HG03575 (cell line): ENCODE data around the gene MICU1.
"Not testable (repeated sequence)": the region's sequence is repeated elsewhere in the genome, so short reads cannot be mapped to it uniquely, and the experiment has no call there.

Source experiments
- ATAC-seq: cut with Tn5 transposase; IDR thresholded peaks from one replicate; pipeline ENCODE4 v1.9.1; 2021; ENCODE audit not compliant: unreplicated experiment, insufficient number of reproducible peaks, low FRiP score; ENCODE audit errors: extremely low read depth

MICU1 gene

GRCh38 chr10:72421885-72422540 lies 203.9 kb downstream of the MICU1 start:
- no peak for ATAC-seq

GRCh38 chr10:72419241-72419640 lies 206.6 kb downstream of the MICU1 start:
- ATAC-seq: no peak

DNA sequence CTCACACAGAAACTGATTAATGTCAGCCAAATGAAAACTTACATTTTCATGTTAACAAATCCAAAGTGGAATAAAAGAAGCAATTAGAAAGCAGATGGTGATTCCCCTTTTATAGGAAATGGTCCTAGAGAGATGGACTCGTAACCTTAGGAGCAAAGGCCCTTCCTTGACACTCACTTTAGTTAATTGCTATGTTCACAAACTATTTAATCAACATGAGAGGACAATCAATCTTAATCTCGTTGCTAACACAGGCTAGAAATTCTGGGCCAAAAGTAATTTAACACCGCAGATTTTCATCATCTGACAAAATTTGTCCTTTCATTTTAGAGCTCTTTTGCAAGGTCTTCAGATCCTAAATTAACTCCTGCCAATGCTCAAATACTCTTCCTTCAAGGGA lies 207.2 kb downstream of the MICU1 start:
- no peak for ATAC-seq

DNA sequence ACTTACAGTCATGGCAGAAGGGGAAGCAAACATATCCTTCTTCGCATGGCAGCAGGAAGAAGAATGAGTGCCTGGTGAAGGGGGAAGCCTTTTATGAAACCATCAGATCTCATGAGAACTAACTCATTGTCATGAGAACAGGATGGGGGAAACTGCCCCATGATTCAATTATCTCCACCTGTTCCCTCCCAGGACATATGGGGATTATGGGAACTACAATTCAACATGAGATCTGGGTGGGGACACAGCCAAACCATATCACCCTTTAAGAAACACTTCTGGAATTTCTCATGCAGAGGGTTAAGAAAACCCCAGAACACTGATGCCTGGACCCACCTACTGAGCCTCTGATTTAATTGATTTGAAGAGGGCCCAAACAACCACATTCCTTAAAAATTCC lies 207.9 kb downstream of the MICU1 start:
- ATAC-seq: no peak

DNA sequence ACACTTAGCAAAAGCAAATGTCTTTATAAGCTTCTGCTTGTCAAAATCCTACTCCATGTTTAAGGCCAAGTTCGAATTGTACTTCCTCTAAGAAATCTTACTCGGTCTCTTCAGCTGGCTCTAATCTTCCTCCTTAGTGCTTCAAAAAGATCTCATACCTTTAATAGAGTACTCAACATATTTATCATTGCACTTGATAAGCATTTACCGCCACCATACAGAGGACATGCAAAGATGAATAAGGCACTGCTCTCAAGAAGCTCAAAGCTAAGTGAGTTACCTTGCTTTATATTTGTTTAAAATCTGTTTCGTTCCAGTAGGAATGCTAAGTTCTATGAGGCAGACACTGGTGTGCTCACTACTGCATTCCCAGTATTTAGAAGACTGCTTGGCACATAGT lies 209.2 kb downstream of the MICU1 start:
- ATAC-seq: no peak

DNA sequence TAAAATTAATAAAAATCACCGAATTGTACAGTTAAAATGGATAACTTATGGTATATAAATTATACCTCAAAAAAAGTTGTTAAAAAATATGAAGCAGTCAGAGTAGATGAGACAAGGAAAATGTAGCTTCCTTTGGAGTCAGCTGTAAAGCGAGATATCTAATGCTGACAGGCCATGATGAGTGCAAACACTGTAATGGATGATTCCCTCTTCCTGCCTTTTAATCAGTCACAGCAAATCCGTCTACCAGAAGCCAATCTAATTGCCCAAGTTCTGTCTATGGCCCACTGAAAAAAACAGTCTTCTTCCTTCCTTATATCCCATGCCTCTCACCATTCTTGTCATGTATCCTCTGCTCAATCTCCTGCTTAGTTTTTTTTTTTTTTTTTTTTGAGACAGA lies 211.2 kb downstream of the MICU1 start:
- no peak for ATAC-seq

DNA sequence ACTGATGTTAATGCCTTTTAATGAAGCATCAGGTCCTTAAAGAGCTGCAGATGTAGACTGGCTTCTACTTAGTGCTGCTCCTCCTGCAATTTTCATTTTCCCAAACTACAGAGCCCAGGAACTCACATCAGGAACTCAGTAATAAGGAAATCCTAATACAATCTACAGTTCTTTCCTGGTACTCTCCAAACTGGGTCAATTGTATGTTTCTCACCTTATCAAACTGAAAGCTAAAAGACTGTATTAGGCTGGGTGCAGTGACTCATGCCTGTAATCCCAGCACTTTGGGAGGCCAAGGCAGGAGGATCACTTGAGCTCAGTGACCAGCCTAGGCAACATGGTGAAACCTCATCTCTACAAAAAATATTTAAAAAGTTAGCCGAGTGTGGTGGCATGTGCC lies 216.7 kb downstream of the MICU1 start:
- ATAC-seq: no peak

DNA sequence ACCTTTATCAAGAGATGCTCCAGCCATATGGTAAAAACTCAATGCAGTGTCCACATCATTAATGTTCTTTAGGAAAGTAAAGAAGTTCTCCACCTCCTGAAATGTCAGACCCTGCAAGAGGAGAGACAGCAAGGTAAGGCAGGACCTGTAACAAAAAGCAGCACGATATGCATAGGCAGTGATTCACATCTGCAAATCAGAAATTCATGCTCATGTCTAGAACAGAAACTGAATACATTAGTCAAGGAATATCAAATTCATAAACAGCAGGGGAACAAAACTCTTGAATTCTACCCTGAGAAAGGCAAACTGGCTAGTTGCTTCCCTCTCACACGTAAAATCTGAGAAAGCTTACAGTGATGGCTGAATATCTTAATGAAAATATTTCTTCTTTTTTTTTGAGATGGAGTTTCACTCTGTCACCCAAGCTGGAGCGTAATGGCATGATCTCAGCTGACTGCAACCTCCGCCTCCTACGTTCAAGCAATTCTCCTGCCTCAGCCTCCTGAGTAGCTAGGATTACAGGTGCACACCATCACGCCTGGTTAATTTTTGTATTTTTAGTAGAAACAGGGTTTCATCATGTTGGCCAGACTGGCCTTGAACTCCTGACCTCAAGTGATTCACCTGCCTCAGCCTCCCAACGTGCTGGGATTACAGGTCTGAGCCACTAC lies 217.8 kb downstream of the MICU1 start:
- no peak for ATAC-seq

- no peak for ATAC-seq
These were observed 218.4 kb downstream of the MICU1 start for GRCh38 chr10:72407471-72407870.

DNA sequence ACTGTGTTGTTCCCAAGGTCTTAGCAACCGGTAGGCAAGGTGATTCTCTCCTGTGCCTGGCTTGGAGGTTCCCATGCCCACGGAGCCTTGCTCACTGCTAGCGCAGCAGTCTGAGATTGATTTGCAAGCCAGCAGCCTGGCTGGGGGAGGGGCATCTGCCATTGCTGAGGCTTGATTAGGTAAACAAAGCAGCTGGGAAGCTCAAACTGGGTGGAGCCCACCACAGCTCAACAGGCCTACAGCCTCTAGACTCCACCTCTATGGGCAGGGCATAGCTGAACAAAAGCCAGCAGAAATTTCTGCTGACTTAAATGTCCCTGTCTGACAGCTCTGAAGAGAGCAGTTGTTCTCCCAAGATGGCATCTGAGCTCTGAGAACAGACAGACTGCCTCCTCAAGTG lies 230.3 kb downstream of the MICU1 start:
- not testable (repeated sequence) for ATAC-seq

DNA sequence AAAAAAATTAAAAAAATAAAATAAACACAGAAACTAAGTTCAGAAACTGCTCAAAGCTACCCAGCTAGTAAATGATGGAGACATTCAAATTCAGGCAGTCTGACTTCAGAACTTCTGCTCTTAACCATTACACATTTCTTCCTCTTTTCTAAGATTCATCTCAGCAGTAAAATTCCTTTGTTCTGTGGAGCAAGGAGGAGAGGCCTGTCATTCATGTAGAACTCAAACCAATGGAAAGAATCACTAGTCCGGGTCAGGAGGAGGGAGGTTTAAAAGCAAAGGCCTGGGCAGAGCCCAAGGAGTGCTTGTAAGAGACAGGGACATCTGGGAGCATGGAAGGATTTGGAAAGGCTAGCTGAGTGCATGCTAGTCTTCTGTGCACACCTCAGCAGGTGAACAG lies 233.3 kb downstream of the MICU1 start:
- no peak for ATAC-seq

- no peak for ATAC-seq
These were observed 235.1 kb downstream of the MICU1 start for GRCh38 chr10:72390764-72391163.

GRCh38 chr10:72389716-72390115 lies 236.2 kb downstream of the MICU1 start:
- no peak for ATAC-seq

- no peak for ATAC-seq
These were observed 236.9 kb downstream of the MICU1 start for GRCh38 chr10:72389014-72389413.

GRCh38 chr10:72388062-72388461 lies 237.8 kb downstream of the MICU1 start:
- no peak for ATAC-seq

DNA sequence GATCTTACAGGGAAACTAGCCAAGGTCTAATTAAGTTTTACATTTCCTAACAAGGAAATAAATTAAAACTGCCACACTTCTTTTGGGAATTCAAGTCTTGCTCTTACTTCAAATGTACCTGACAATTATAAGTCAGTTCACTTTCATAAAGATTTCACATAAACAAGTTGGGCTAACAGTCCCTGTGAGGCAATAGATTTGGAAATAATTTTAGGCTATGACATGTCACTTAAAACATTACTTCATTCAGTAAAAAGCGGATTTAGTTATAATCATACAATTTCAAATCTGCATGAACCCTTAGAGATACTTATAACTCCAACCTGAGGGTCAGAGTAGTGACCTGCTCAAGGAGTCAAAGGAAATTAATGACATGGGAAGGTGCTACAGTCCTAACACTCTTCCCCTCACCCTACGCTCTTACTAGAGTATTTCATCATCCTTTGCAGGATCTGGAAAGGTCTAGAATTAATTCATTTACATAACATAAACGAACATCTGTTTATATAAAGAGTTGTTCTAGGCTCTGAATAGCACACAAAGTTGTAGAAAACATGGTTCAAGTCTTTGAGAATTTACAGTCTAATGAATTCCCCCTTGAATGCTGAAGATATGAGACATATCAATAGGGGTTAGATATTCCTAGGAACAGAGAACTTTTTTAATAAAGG lies 238.8 kb downstream of the MICU1 start:
- no peak for ATAC-seq

GRCh38 chr10:72385724-72386123 lies 240.2 kb downstream of the MICU1 start:
- no peak for ATAC-seq

DNA sequence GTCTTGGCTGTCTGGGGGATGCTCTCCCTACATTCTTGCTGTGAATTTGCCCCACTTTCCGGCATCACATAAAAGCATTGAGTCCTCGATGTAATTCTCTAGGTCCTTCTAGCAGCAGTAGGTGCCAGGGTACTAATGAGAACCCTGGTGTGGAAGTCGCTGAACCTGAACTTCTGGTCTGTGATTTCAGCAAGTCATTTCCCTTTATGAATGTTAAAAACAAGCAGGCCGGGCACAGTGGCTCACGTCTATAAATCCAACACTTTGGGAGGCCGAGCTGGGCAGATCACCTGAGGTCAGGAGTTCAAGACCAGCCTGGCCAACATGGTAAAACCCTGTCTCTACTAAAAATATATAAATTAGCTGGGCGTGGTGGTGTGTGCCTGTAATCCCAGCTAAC lies 240.9 kb downstream of the MICU1 start:
- ATAC-seq: not testable (repeated sequence)

DNA sequence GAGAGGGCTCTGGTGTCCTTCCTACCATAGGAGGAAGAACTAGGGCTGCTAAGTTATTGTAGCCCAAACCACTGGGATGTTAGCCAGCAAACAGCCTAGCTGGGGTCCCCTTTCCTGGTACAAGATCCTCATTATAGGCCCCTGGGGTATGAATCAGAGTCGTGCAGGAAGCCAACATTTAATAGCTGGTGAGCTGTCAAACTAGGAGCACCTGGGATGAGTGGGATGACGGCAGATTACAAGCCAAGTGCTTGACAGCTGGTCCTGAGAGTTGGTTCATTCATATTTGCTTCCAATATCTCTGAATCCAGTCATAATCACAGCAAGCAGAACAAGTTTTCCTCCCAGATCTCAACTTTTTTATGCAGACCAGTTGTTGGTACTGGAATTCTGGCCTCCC lies 246.1 kb downstream of the MICU1 start:
- no peak for ATAC-seq

DNA sequence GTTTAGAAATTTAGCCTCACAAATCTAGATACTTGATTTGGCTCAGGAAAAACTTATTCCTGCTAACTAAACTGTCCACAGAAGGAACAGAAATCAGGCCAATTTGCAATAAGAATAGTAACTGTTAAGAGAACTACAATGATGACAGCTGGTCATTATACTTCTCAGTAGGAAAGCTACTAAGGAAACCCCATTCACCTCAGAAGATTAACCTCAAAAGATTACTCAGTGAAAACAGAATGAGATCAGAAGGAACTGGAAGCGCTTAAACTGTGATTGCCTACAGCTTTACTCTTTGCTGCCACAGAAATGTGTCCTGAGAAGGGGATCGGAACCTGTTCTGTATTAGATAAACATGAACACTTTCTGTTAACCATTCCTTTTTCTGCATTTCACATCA lies 246.8 kb downstream of the MICU1 start:
- no peak for ATAC-seq
